Endothelial cell (in vitro differentiated cells): ENCODE results near the gene LRCH1. TPM values are rescaled to one million over a fixed set of nuclear protein-coding genes. Genes with fewer than 3 reads are reported as not detected.

Experiments
- DNase-seq: peaks from one replicate; pipeline ENCODE4 v3.0.0; 2021; ENCODE audit warnings: low spot score
- H3K27ac Mint-ChIP-seq: one replicate; pipeline ENCODE4 v1.8.0; 2021; ENCODE audit warnings: mixed read lengths, inconsistent platforms; ENCODE audit not compliant: unreplicated experiment
- H3K27me3 Mint-ChIP-seq: one replicate; pipeline ENCODE4 v1.8.0; 2021; ENCODE audit warnings: mild to moderate bottlenecking, moderate library complexity, mixed read lengths, inconsistent platforms; ENCODE audit not compliant: unreplicated experiment
- H3K36me3 Mint-ChIP-seq: one replicate; pipeline ENCODE4 v1.8.0; 2021; ENCODE audit warnings: mild to moderate bottlenecking, low read depth, mixed read lengths, inconsistent platforms; ENCODE audit not compliant: unreplicated experiment
- H3K4me1 Mint-ChIP-seq: one replicate; pipeline ENCODE4 v1.8.0; 2021; ENCODE audit warnings: mild to moderate bottlenecking, mixed read lengths, inconsistent platforms; ENCODE audit not compliant: unreplicated experiment
- H3K4me3 Mint-ChIP-seq: one replicate; pipeline ENCODE4 v1.8.0; 2021; ENCODE audit warnings: mild to moderate bottlenecking, mixed read lengths, inconsistent platforms; ENCODE audit not compliant: unreplicated experiment
- H3K9me3 Mint-ChIP-seq: one replicate; pipeline ENCODE4 v1.8.0; 2021; ENCODE audit warnings: mixed read lengths, inconsistent platforms; ENCODE audit not compliant: unreplicated experiment
- CTCF ChIP-seq: fragments of 200-600 bp; sonication (generic); IDR thresholded peaks from one replicate; pipeline ENCODE4 v1.5.0; 2021; ENCODE audit warnings: antibody characterized with exemption; ENCODE audit not compliant: unreplicated experiment
- total RNA-seq: library from RNA; stranded (reverse); fragmentation: NEBNext Ultra II Directional; extraction: Animal tissue kit (Norgen Biotek cat#: 25700); gene quantifications from one replicate; pipeline ENCODE4 v1.2.1, GENCODE V29; 2021; ENCODE audit not compliant: unreplicated experiment

The LRCH1 gene
- total RNA-seq, 1 donor from 2014 or later = 45.6 TPM

- Mint-ChIP-seq H3K27ac (no peak overlapping the region), H3K4me3 (no peak overlapping the region), H3K4me1 (peaks cover 6% of the 10 kb centered on the region), H3K36me3 (peaks cover 60% of the 10 kb centered on the region), H3K27me3 (peaks cover 6% of the 10 kb centered on the region), H3K9me3 (no peaks in the 10 kb centered on the region)
- no peak for DNase-seq
- TF ChIP-seq CTCF = no peak
Observed at GRCh38 chr13:46698014-46698413, 145.0 kb downstream of the LRCH1 start.

GRCh38 chr13:46698910-46699460 is 146.0 kb downstream of the LRCH1 start:
- Mint-ChIP-seq H3K4me3 (peak overlapping the region; percentile 19), H3K4me1 (peaks cover 6% of the 10 kb centered on the region), H3K36me3 (peaks cover 52% of the 10 kb centered on the region), H3K27me3 (peaks cover 6% of the 10 kb centered on the region), H3K9me3 (no peaks in the 10 kb centered on the region), H3K27ac (peak overlapping the region; percentile 11)
- no peak for DNase-seq
- no peak for TF ChIP-seq CTCF

GRCh38 chr13:46712524-46712923 is 159.6 kb downstream of the LRCH1 start:
- Mint-ChIP-seq H3K4me1 (peaks cover 3% of the 10 kb centered on the region), H3K9me3 (no peaks in the 10 kb centered on the region), H3K27me3 (no peaks in the 10 kb centered on the region), H3K27ac (no peak overlapping the region), H3K4me3 (no peak overlapping the region), H3K36me3 (peaks cover 14% of the 10 kb centered on the region)
- no peak for DNase-seq
- TF ChIP-seq CTCF = no peak

- peaks cover 11% of the 10 kb centered on the region for H3K36me3 Mint-ChIP-seq
- H3K4me1 Mint-ChIP-seq = peaks cover 3% of the 10 kb centered on the region
- H3K9me3 Mint-ChIP-seq = no peaks in the 10 kb centered on the region
- H3K27me3 Mint-ChIP-seq = no peaks in the 10 kb centered on the region
- DNase-seq = no peak
- TF ChIP-seq CTCF = no peak
- no peak overlapping the region for H3K4me3 Mint-ChIP-seq
- no peak overlapping the region for H3K27ac Mint-ChIP-seq
Observed at GRCh38 chr13:46715363-46715762, 162.4 kb downstream of the LRCH1 start.

GRCh38 chr13:46716821-46717220 is 163.9 kb downstream of the LRCH1 start:
- H3K27ac Mint-ChIP-seq = no peak overlapping the region
- peaks cover 4% of the 10 kb centered on the region for H3K36me3 Mint-ChIP-seq
- H3K27me3 Mint-ChIP-seq = no peaks in the 10 kb centered on the region
- no peak for TF ChIP-seq CTCF
- no peaks in the 10 kb centered on the region for H3K9me3 Mint-ChIP-seq
- no peak overlapping the region for H3K4me3 Mint-ChIP-seq
- peaks cover 3% of the 10 kb centered on the region for H3K4me1 Mint-ChIP-seq
- no peak for DNase-seq
